ENCODE measurements around the gene ZNF485.
"Not testable (repeated sequence)": the region's sequence is repeated elsewhere in the genome, so short reads cannot be mapped to it uniquely, and the experiment has no call there.

Gene ZNF485

DNA sequence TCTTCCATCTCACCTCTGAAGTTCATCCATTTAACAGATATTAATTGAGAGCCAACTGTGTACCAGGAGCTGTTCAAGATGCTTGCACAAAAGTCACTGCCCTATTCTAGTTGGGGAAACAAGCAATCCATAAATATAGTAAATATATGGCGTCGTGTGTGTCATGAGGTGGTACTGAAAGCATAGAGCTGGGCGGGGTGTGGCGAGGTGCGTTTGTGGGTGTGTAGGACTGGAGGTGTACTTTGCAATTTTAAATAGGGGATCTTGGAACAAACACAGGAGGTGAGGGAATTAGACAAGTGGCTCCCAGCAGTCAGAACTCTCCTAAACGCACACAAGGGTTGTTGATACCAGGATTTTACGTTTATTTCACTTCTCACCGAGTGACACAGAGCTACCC is 31.3 kb upstream of the ZNF485 start:
- in situ Hi-C loops (cut with MboI; ENCODE audit: low sequenced_read_pairs, unreplicated experiment) = no loop called here
- no peak for TF ChIP-seq CTCF (IDR thresholded peaks at IDR 0.05; ENCODE audit: borderline replicate concordance, control extremely low read depth, extremely low read depth, insufficient read depth, missing control alignments)
- no peak for DNase-seq (ENCODE audit: low spot score)

GRCh38 chr10:43576062-43576461 is 30.2 kb upstream of the ZNF485 start:
- DNase-seq (ENCODE audit: low spot score) = no peak
- in situ Hi-C loops (cut with MboI; ENCODE audit: low sequenced_read_pairs, unreplicated experiment) = no loop called here
- TF ChIP-seq CTCF (IDR thresholded peaks at IDR 0.05; ENCODE audit: borderline replicate concordance, control extremely low read depth, extremely low read depth, insufficient read depth, missing control alignments) = no peak

DNA sequence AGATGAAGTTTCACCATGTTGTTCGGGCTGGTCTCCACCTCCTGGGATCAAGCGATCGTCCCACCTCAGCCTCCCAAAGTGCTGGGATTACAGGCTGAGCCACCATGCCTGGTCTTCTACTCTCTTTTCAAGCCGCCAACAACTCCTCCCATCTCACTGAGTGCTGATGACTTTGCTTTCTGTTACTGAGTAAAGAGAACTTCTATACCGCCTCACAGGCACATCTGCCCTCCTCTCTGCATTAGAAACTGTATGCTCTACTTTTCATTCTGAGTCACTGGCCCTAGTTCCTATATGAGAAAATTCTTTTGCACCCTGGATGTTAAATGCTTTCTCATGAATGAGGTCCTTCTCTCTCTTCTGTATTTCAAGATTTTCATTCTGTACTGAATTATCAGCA is 29.7 kb upstream of the ZNF485 start:
- DNase-seq (ENCODE audit: low spot score) = no peak
- in situ Hi-C loops (cut with MboI; ENCODE audit: low sequenced_read_pairs, unreplicated experiment) = no loop called here
- TF ChIP-seq CTCF (IDR thresholded peaks at IDR 0.05; ENCODE audit: borderline replicate concordance, control extremely low read depth, extremely low read depth, insufficient read depth, missing control alignments) = no peak

DNA sequence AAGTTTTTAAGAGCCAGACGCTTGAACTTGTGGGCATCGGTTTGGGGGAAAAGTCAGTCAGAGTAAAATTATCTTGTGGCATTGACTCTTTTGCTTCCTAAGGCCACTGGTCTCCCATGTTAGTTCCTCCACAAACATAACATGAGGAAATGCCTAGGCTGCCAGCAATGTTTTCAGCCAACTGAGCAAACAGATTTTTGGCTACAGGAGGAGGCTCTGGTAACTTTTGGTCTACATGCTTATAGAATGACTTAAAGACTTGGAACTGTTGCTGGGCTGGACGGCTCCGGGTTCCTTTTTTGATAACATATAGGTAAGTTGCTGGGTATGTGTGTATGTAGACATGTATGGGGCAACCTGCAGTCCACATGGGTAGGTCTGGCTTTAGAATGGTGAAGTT is 22.2 kb upstream of the ZNF485 start:
- TF ChIP-seq CTCF (IDR thresholded peaks at IDR 0.05; ENCODE audit: borderline replicate concordance, control extremely low read depth, extremely low read depth, insufficient read depth, missing control alignments) = no peak
- DNase-seq (ENCODE audit: low spot score) = no peak
- in situ Hi-C loops (cut with MboI; ENCODE audit: low sequenced_read_pairs, unreplicated experiment) = no loop called here

DNA sequence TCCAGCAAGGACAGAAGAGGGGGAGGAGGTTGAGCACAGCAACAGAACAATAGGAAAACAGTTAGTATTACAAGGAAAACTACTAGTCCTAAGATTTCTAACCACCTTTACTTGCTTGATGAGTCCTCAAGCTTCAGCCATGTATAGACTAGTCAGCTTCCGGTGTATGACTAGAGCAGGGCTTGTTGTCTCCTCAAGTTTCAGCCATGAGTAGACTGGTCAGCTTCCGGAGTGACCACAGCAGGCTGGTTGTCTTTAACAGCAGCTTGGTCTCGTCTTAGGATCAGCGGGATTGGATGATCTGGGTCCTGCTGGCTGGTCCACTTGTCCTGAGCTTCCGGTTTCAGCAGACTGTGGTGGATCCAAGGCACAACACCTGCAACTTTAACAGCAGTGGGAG is 21.2 kb upstream of the ZNF485 start:
- TF ChIP-seq CTCF (IDR thresholded peaks at IDR 0.05; ENCODE audit: borderline replicate concordance, control extremely low read depth, extremely low read depth, insufficient read depth, missing control alignments) = no peak
- in situ Hi-C loops (cut with MboI; ENCODE audit: low sequenced_read_pairs, unreplicated experiment) = no loop called here
- no peak for DNase-seq (ENCODE audit: low spot score)

GRCh38 chr10:43585981-43586729 is 20.1 kb upstream of the ZNF485 start:
- no peak for TF ChIP-seq CTCF (IDR thresholded peaks at IDR 0.05; ENCODE audit: borderline replicate concordance, control extremely low read depth, extremely low read depth, insufficient read depth, missing control alignments)
- in situ Hi-C loops (cut with MboI; ENCODE audit: low sequenced_read_pairs, unreplicated experiment) = no loop called here
- DNase-seq (ENCODE audit: low spot score) = no peak

DNA sequence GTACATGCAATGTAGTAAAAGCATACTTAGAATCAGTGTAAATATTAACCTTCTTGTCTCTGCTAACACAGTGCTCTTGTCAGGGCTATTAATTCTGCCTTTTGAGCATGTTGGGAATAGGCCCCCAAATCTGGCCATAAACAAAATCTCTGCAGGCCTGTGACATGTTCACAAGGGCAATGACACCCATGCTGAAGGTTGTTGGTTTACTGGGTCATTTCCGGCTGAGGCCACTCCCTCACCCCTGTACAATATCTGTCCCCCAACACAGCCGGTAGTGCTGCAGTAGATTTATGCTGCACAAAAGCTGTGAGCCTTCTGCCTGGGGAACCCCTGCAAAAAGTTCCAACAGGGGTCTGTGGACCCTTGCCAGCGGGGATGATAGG is 19.5 kb upstream of the ZNF485 start:
- in situ Hi-C loops (cut with MboI; ENCODE audit: low sequenced_read_pairs, unreplicated experiment); DNase-seq (ENCODE audit: low spot score): not testable (repeated sequence)

Measured in GM13976 (cell line).